WTC11 (cell line): Measurements from ENCODE around the gene RIC3. TPM values are rescaled to one million over a fixed set of nuclear protein-coding genes. Genes with fewer than 3 reads are reported as not detected.

Source experiments
- ATAC-seq: fragments of 200-7000 bp; cut with Tn5 transposase; 2 replicates; pipeline ENCODE4 v1.10.0; 2021; ENCODE audit warnings: mild to moderate bottlenecking, moderate library complexity
- CTCF ChIA-PET: fragments of 300-600 bp; sonication (Branson Sonifier 250); formaldehyde crosslinking; loops from one replicate; lab custom pipeline; 2021; ENCODE audit warnings: antibody characterized with exemption; lab: Charles Lee
- POLR2A ChIA-PET: fragments of 350-600 bp; sonication (Branson Sonifier 250); formaldehyde crosslinking; loops from one replicate; lab custom pipeline; 2021; ENCODE audit warnings: antibody characterized with exemption; lab: Charles Lee
- DNase-seq: peaks from one replicate; pipeline ENCODE4 v3.0.0; 2021; ENCODE audit warnings: low spot score
- H3K27ac Mint-ChIP-seq: 2 replicates; pipeline ENCODE4 v1.8.0; 2021; ENCODE audit warnings: mixed read lengths
- H3K27me3 Mint-ChIP-seq: 2 replicates; pipeline ENCODE4 v1.8.0; 2021; ENCODE audit warnings: low read depth, mild to moderate bottlenecking, moderate library complexity, mixed read lengths
- H3K36me3 Mint-ChIP-seq: 2 replicates; pipeline ENCODE4 v1.8.0; 2021; ENCODE audit warnings: mixed read lengths
- H3K4me1 Mint-ChIP-seq: 2 replicates; pipeline ENCODE4 v1.8.0; 2022; ENCODE audit warnings: mixed read lengths
- H3K4me3 Mint-ChIP-seq: 2 replicates; pipeline ENCODE4 v1.8.0; 2021; ENCODE audit warnings: mild to moderate bottlenecking, moderate library complexity, mixed read lengths
- H3K9me3 Mint-ChIP-seq: 2 replicates; pipeline ENCODE4 v1.8.0; 2021; ENCODE audit warnings: mixed read lengths
- ATF1 ChIP-seq: sonication (generic); formaldehyde crosslinking; IDR thresholded peaks from 2 replicates; pipeline ENCODE4 v1.8.1; 2023; ENCODE audit warnings: mild to moderate bottlenecking, moderate library complexity, missing genetic modification reagents
- CTCF ChIP-seq: fragments of 200-600 bp; IDR thresholded peaks from 2 replicates; pipeline ENCODE4 v1.8.0; 2022; ENCODE audit warnings: antibody characterized with exemption
- ETV6 ChIP-seq: sonication (generic); formaldehyde crosslinking; IDR thresholded peaks from 2 replicates; pipeline ENCODE4 v1.8.1; 2022; ENCODE audit warnings: mild to moderate bottlenecking, missing genetic modification reagents
- GABPB1 ChIP-seq: sonication (generic); formaldehyde crosslinking; IDR thresholded peaks from 2 replicates; pipeline ENCODE4 v1.8.1; 2023; ENCODE audit warnings: mild to moderate bottlenecking, missing genetic modification reagents
- JAZF1 ChIP-seq: fragments of 250-450 bp; sonication (Bioruptor Pico); IDR thresholded peaks from 2 replicates; pipeline ENCODE4 v1.9.0; 2021; ENCODE audit warnings: moderate library complexity, mild to moderate bottlenecking, inconsistent platforms
- NR1H2 ChIP-seq: sonication (generic); formaldehyde crosslinking; IDR thresholded peaks from 2 replicates; pipeline ENCODE4 v1.9.0; 2021; ENCODE audit warnings: mild to moderate bottlenecking, moderate library complexity, missing genetic modification reagents
- PRDM15 ChIP-seq: sonication (generic); formaldehyde crosslinking; IDR thresholded peaks from 2 replicates; pipeline ENCODE4 v1.8.0; 2022; ENCODE audit warnings: missing genetic modification reagents
- total RNA-seq: library from RNA; stranded (reverse); gene quantifications from 3 replicates; pipeline ENCODE4 v1.2.3, GENCODE V29; 2021
- TF ChIP-seq, protein P1 (sequence below): sonication (generic); formaldehyde crosslinking; IDR thresholded peaks from 2 replicates; pipeline ENCODE4 v1.8.1; 2023; ENCODE audit warnings: mild to moderate bottlenecking, missing genetic modification reagents
- TF ChIP-seq, protein P2 (sequence below): sonication (generic); formaldehyde crosslinking; IDR thresholded peaks from 2 replicates; pipeline ENCODE4 v1.8.1; 2022; ENCODE audit warnings: mild to moderate bottlenecking, moderate library complexity, missing genetic modification reagents
- TF ChIP-seq, protein P3 (sequence below): sonication (generic); formaldehyde crosslinking; IDR thresholded peaks from 2 replicates; pipeline ENCODE4 v1.8.0; 2023; ENCODE audit warnings: missing genetic modification reagents, mild to moderate bottlenecking, borderline replicate concordance

The RIC3 gene
- total RNA-seq, 1 experiment from 2014 or later = 15.7 TPM

DNA sequence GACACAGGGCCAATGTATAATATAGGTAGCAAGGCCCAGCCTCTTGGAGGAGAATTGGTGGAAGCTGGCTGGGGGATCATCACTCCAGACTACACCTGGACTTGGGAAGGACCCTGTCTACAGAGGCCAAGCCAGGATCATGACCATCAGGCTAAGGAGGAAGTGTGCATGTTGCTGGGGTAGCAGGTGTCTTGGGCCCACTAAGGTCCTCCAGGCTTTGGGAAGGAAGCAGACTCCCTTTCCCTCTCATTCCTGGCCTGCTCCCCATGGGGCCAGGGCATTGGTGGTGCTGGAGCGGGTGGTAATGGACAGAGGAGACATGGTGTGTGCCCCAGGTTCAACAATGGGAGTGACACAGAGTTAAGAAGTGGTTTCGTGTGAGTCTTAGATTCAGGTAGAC lies 103.8 kb downstream of the RIC3 start:
- no peak for ATAC-seq
- ChIA-PET POLR2A (no interaction called here), CTCF (no interaction called here)

More for the DNA sequence above, 103.8 kb downstream of the RIC3 start:
- Mint-ChIP-seq H3K9me3 (no peaks in the 10 kb centered on the region), H3K36me3 (no peaks in the 10 kb centered on the region), H3K27ac (no peak overlapping the region), H3K27me3 (no peaks in the 10 kb centered on the region), H3K4me1 (peaks cover 20% of the 10 kb centered on the region), H3K4me3 (no peak overlapping the region)
- TF ChIP-seq NR1H2 (CRISPR knock-in tag) = no peak
- TF ChIP-seq, protein P1, sequence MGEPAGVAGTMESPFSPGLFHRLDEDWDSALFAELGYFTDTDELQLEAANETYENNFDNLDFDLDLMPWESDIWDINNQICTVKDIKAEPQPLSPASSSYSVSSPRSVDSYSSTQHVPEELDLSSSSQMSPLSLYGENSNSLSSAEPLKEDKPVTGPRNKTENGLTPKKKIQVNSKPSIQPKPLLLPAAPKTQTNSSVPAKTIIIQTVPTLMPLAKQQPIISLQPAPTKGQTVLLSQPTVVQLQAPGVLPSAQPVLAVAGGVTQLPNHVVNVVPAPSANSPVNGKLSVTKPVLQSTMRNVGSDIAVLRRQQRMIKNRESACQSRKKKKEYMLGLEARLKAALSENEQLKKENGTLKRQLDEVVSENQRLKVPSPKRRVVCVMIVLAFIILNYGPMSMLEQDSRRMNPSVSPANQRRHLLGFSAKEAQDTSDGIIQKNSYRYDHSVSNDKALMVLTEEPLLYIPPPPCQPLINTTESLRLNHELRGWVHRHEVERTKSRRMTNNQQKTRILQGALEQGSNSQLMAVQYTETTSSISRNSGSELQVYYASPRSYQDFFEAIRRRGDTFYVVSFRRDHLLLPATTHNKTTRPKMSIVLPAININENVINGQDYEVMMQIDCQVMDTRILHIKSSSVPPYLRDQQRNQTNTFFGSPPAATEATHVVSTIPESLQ (CRISPR knock-in tag) = no peak
- TF ChIP-seq PRDM15 (CRISPR knock-in tag) = no peak
- no peak for TF ChIP-seq ATF1 (CRISPR knock-in tag)
- TF ChIP-seq ETV6 (CRISPR knock-in tag) = no peak
- TF ChIP-seq GABPB1 = no peak
- TF ChIP-seq, protein P2, sequence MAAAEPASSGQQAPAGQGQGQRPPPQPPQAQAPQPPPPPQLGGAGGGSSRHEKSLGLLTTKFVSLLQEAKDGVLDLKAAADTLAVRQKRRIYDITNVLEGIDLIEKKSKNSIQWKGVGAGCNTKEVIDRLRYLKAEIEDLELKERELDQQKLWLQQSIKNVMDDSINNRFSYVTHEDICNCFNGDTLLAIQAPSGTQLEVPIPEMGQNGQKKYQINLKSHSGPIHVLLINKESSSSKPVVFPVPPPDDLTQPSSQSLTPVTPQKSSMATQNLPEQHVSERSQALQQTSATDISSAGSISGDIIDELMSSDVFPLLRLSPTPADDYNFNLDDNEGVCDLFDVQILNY (CRISPR knock-in tag) = no peak
- no peak for TF ChIP-seq JAZF1 (CRISPR knock-in tag)
- TF ChIP-seq, protein P3, sequence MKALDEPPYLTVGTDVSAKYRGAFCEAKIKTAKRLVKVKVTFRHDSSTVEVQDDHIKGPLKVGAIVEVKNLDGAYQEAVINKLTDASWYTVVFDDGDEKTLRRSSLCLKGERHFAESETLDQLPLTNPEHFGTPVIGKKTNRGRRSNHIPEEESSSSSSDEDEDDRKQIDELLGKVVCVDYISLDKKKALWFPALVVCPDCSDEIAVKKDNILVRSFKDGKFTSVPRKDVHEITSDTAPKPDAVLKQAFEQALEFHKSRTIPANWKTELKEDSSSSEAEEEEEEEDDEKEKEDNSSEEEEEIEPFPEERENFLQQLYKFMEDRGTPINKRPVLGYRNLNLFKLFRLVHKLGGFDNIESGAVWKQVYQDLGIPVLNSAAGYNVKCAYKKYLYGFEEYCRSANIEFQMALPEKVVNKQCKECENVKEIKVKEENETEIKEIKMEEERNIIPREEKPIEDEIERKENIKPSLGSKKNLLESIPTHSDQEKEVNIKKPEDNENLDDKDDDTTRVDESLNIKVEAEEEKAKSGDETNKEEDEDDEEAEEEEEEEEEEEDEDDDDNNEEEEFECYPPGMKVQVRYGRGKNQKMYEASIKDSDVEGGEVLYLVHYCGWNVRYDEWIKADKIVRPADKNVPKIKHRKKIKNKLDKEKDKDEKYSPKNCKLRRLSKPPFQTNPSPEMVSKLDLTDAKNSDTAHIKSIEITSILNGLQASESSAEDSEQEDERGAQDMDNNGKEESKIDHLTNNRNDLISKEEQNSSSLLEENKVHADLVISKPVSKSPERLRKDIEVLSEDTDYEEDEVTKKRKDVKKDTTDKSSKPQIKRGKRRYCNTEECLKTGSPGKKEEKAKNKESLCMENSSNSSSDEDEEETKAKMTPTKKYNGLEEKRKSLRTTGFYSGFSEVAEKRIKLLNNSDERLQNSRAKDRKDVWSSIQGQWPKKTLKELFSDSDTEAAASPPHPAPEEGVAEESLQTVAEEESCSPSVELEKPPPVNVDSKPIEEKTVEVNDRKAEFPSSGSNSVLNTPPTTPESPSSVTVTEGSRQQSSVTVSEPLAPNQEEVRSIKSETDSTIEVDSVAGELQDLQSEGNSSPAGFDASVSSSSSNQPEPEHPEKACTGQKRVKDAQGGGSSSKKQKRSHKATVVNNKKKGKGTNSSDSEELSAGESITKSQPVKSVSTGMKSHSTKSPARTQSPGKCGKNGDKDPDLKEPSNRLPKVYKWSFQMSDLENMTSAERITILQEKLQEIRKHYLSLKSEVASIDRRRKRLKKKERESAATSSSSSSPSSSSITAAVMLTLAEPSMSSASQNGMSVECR = no peak
- TF ChIP-seq CTCF = no peak
- DNase-seq = no peak
